Osteoblast (primary cell): Measurements from ENCODE around the gene CD151. TPM values are rescaled to one million over a fixed set of nuclear protein-coding genes. Genes with fewer than 3 reads are reported as not detected.
A peak's percentile ranks its signal among the peaks of the same experiment; 100 is the strongest.

ENCODE experiments used
- DNase-seq: peaks from one replicate; pipeline ENCODE4 v3.0.0; 2011; ENCODE audit warnings: low spot score, mixed read lengths; ENCODE audit not compliant: insufficient read length; ENCODE audit errors: missing footprints
- H2AFZ ChIP-seq: 2 replicates; pipeline ENCODE4 v1.6.0; 2011; ENCODE audit warnings: mild to moderate bottlenecking, low read length
- H3K27ac ChIP-seq: 2 replicates; pipeline ENCODE4 v1.5.1; 2011; ENCODE audit warnings: mild to moderate bottlenecking, low read depth, low read length, moderate library complexity
- H3K27me3 ChIP-seq: 2 replicates; pipeline ENCODE4 v1.6.0; 2012; ENCODE audit warnings: mild to moderate bottlenecking, control low read depth, inconsistent platforms, low read length, moderate library complexity; ENCODE audit not compliant: insufficient read depth
- H3K36me3 ChIP-seq: 2 replicates; pipeline ENCODE4 v1.5.1; 2011; ENCODE audit warnings: mild to moderate bottlenecking, low read length, control low read depth, moderate library complexity; ENCODE audit not compliant: insufficient read depth
- H3K4me1 ChIP-seq: 2 replicates; pipeline ENCODE4 v1.5.1; 2011; ENCODE audit warnings: mild to moderate bottlenecking, low read length, control low read depth, moderate library complexity; ENCODE audit not compliant: insufficient read depth
- H3K4me2 ChIP-seq: 2 replicates; pipeline ENCODE4 v1.6.0; 2011; ENCODE audit warnings: mild to moderate bottlenecking, low read length; ENCODE audit not compliant: insufficient read depth
- H3K4me3 ChIP-seq: fragments of 200-600 bp; sonication (generic); 3 replicates; pipeline ENCODE4 v1.5.1; 2012; ENCODE audit warnings: mild to moderate bottlenecking, low read length, inconsistent platforms; ENCODE audit not compliant: insufficient read depth
- H3K79me2 ChIP-seq: 2 replicates; pipeline ENCODE4 v1.6.0; 2012; ENCODE audit warnings: mild to moderate bottlenecking, low read length, control low read depth, inconsistent platforms; ENCODE audit not compliant: insufficient read depth
- H3K9me3 ChIP-seq: 2 replicates; pipeline ENCODE4 v1.5.1; 2011; ENCODE audit warnings: low read depth, low read length, control low read depth
- H4K20me1 ChIP-seq: 2 replicates; pipeline ENCODE4 v1.6.0; 2012; ENCODE audit warnings: mild to moderate bottlenecking, low read length, control low read depth; ENCODE audit not compliant: insufficient read depth
- total RNA-seq: library from RNA; depleted of rRNA; stranded (reverse); fragments of >200 nt; gene quantifications from 2 replicates; pipeline ENCODE4 v1.2.3, GENCODE V29; 2012
- TF ChIP-seq, protein P1 (sequence below): IDR thresholded peaks from 2 replicates; pipeline ENCODE4 v1.5.1; 2011; ENCODE audit warnings: mild to moderate bottlenecking, low read depth, low read length, moderate library complexity; ENCODE audit errors: extremely low read depth

CD151 gene
- total RNA-seq, 1 donor = 416 TPM

DNA sequence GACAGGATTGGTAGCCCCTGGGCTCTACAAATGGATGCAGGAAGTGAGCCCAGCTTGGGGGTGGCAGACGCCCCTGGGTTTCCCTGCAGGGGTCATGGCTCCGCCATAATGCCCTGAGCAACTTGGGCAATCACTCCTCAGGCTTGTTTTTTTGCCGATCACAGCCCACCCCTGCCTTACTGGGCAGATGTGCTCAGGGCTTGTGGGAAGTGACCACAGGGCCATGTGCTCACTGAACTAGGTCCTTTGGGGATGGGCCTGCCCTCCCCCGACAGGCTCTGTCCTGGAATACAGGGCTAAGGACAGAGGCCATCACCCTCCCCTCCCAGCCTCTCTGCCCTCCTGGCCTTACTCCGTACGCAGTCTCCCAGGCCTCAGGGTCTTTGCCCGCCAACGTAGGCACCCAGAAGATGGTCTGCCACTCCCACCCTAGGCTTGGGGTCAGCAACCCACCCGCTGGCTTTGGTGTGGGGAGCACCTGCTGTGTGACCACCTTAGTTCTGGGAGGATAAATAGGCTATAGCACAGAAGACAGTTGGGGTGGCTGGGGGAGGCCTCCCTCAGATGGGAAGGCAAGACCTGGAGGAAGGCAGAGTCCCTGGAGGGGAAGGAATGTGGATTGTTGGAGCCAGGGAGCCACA lies 19.2 kb upstream of the CD151 start:
- TF ChIP-seq, protein P1, sequence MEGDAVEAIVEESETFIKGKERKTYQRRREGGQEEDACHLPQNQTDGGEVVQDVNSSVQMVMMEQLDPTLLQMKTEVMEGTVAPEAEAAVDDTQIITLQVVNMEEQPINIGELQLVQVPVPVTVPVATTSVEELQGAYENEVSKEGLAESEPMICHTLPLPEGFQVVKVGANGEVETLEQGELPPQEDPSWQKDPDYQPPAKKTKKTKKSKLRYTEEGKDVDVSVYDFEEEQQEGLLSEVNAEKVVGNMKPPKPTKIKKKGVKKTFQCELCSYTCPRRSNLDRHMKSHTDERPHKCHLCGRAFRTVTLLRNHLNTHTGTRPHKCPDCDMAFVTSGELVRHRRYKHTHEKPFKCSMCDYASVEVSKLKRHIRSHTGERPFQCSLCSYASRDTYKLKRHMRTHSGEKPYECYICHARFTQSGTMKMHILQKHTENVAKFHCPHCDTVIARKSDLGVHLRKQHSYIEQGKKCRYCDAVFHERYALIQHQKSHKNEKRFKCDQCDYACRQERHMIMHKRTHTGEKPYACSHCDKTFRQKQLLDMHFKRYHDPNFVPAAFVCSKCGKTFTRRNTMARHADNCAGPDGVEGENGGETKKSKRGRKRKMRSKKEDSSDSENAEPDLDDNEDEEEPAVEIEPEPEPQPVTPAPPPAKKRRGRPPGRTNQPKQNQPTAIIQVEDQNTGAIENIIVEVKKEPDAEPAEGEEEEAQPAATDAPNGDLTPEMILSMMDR = no peak
- Histone ChIP-seq H3K4me2 (no peak overlapping the region), H3K4me3 (no peak overlapping the region), H3K27me3 (no peaks in the 10 kb centered on the region), H3K9me3 (no peaks in the 10 kb centered on the region), H3K36me3 (peaks cover 30% of the 10 kb centered on the region), H3K4me1 (peaks cover 21% of the 10 kb centered on the region), H3K27ac (no peak overlapping the region), H3K79me2 (peaks cover 33% of the 10 kb centered on the region), H2AFZ (no peak overlapping the region), H4K20me1 (peaks cover 30% of the 10 kb centered on the region)
- DNase-seq = no peak

DNA sequence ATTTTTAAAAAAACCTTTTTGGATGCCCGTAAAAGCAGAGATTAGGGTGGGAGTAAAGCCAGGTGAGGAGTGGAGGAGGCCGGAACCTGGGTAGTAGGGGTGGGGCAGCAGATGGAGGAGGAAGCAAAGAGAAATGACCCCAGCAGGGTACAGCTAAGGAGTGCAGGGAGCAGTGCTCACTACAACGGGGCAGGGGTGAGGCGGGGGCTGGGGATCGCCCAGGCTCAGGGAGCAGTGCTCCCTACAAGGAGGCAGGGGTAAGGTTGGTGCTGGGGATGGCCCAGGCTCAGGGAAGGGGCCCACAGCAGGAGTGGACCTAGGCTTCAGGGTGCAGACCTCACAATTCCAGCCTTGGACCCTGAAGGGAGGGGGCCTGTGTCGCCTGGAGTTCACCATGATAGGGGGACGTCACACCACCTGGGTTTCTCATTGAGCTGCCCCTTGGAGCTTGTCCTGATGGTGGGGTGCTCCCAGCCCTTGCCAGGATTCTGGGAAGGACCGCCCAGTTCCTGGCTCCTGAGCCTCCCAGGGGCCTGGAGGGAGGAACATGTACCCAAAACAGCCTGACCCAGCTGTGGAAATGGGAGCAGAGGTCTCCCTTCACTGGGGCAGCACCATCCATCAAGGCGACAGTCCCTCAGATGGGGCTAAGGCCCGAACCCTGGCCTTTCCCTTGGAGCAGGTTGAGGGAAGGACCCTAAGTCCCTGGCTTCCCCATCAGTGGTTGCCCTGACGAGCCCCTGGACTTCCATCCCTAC lies 16.9 kb upstream of the CD151 start:
- TF ChIP-seq, protein P1 = no peak
- Histone ChIP-seq H3K27me3 (no peaks in the 10 kb centered on the region), H3K27ac (no peak overlapping the region), H2AFZ (no peak overlapping the region), H4K20me1 (peaks cover 31% of the 10 kb centered on the region), H3K4me1 (peaks cover 27% of the 10 kb centered on the region), H3K79me2 (peaks cover 31% of the 10 kb centered on the region), H3K9me3 (no peaks in the 10 kb centered on the region), H3K4me3 (no peak overlapping the region), H3K36me3 (peaks cover 30% of the 10 kb centered on the region), H3K4me2 (no peak overlapping the region)
- DNase-seq = no peak

DNA sequence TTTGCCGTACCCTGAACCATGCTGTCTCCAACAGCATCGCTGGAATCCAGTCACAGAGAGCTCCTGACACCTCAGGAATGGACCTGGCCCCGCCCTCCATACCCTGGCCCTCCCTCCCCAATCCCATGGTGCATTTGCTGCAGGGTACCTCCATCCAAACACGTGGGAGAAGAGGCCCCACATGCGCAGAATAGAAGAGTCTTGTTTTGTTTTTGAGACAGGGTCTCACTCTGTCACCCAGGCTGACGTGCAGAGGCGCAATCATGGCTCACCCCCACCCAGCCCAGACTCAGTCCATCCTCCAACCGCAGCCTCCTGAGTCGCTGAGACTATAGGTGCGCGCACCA lies 16.3 kb upstream of the CD151 start:
- no peak overlapping the region for H3K4me2 ChIP-seq
- peaks cover 26% of the 10 kb centered on the region for H3K36me3 ChIP-seq
- no peaks in the 10 kb centered on the region for H3K9me3 ChIP-seq
- H3K4me3 ChIP-seq = no peak overlapping the region
- no peaks in the 10 kb centered on the region for H3K27me3 ChIP-seq
- DNase-seq = no peak
- H3K4me1 ChIP-seq = peaks cover 27% of the 10 kb centered on the region
- peaks cover 31% of the 10 kb centered on the region for H3K79me2 ChIP-seq
- H2AFZ ChIP-seq = no peak overlapping the region
- H4K20me1 ChIP-seq = peaks cover 31% of the 10 kb centered on the region
- TF ChIP-seq, protein P1 = no peak
- no peak overlapping the region for H3K27ac ChIP-seq

DNA sequence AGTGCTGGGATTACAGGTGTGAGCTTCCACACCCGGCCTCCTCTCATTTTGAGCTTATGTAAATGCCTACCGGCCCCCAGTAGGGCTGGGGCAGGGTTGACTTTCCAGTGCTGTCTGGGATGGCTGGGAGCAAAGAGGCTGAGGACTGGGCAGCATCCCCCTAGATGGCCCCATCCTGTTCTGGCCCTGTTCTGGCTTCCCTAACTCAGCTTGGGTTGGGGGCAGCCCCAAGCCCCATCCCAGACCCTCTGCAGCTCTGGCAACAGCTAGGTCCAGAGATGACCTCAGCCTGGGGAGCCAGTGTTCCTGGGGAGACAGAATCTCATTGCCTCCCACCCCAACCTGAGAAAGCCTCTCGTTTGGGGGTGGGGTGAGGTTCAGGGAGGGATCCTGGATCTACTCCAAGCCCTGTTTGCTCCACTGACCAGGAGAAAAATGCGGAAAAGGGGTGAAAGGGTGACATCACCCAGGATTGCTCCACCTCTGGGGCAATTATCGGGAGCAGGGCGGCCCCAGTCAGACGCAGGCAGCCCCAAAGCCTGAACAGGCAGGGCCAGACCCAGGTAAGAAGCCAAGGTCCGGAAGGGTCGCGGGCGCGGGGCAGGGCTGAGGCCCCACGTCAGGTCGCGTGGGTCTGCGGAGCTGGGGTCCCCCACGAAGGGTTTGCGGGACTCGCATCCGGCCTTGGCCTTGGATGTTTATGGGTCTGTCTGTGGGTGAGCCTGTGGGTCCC lies 14.2 kb upstream of the CD151 start, which contains the start of gene PNPLA2:
Gene PNPLA2 (plus strand): TSS at position 519 of the 733 bp plus-strand sequence. CDS start 805 bp downstream, outside the sequence.
- H3K4me1 ChIP-seq = peaks cover 28% of the 10 kb centered on the region
- H3K27me3 ChIP-seq = no peaks in the 10 kb centered on the region
- no peaks in the 10 kb centered on the region for H3K9me3 ChIP-seq
- H3K79me2 ChIP-seq = peaks cover 31% of the 10 kb centered on the region
- peak within 1 kb of the TSS; percentile 89 for H3K4me3 ChIP-seq
- H3K4me2 ChIP-seq = peak within 1 kb of the TSS; percentile 88
- peaks cover 26% of the 10 kb centered on the region for H4K20me1 ChIP-seq
- no peak for DNase-seq
- H3K36me3 ChIP-seq = peaks cover 8% of the 10 kb centered on the region
- TF ChIP-seq, protein P1 = no peak
- peak within 1 kb of the TSS; percentile 51 for H2AFZ ChIP-seq
- peak within 1 kb of the TSS; percentile 81 for H3K27ac ChIP-seq
